BJ (cell line): ENCODE measurements around the gene DYRK1A. TPM values are rescaled to one million over a fixed set of nuclear protein-coding genes. Genes with fewer than 3 reads are reported as not detected.
A peak's percentile ranks its signal among the peaks of the same experiment; 100 is the strongest.

Source experiments
- CTCF ChIA-PET: fragments of 350-600 bp; formaldehyde crosslinking; extraction: SDS; loops from one replicate; lab custom pipeline; 2021; ENCODE audit warnings: antibody characterized with exemption, inconsistent platforms; lab: Yijun Ruan, JAX
- POLR2A ChIA-PET: fragments of 300-600 bp; sonication (Branson Sonifier 250); formaldehyde crosslinking; extraction: SDS; loops from one replicate; lab custom pipeline; 2021; ENCODE audit warnings: antibody characterized with exemption; lab: Charles Lee
- DNase-seq: peaks from one replicate; pipeline ENCODE4 v3.0.0-alpha.2; 2011; ENCODE audit warnings: low read depth
- H3K27me3 ChIP-seq: 2 replicates; pipeline ENCODE4 v1.6.0; 2011; ENCODE audit warnings: low read length; ENCODE audit not compliant: control insufficient read depth, insufficient read depth
- H3K36me3 ChIP-seq: 2 replicates; pipeline ENCODE4 v1.5.1; 2011; ENCODE audit warnings: low read length; ENCODE audit not compliant: control insufficient read depth, insufficient read depth
- H3K4me3 ChIP-seq: 2 replicates; pipeline ENCODE4 v1.5.1; 2011; ENCODE audit warnings: low read depth, mild to moderate bottlenecking, control low read depth, low read length
- polyA plus RNA-seq: library from polyadenylated mRNA; depleted of rRNA; stranded (reverse); fragments of >200 nt; gene quantifications from 2 replicates; pipeline ENCODE4 v1.2.3, GENCODE V29; 2011
- TF ChIP-seq, protein P1 (sequence below): IDR thresholded peaks from 2 replicates; pipeline ENCODE4 v1.5.1; 2011; ENCODE audit warnings: low read depth, mild to moderate bottlenecking, control low read depth, inconsistent platforms, low read length, moderate library complexity; ENCODE audit not compliant: insufficient read depth

The DYRK1A gene
- polyA plus RNA-seq, 1 experiment: 55.9 TPM

DNA sequence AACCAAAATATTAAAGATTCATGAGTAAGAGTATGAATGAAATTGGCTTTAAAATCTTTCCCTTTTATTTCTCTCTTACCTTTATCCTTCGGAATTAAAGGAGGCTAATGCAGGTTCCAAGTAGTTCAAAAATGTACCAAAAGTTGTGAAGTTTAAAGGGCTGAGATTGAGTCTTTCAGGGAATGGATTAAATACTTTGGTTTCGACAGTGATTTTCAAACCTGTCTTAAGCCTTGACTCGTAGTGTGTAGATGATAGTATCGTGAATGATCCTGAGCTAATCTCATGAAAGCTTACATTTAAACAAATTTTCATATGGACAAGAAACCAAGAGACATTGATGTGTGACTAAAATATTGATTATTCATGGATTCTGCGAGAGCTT, 66.9 kb downstream of the DYRK1A start:
- ChIA-PET POLR2A (no interaction called here), CTCF (interaction anchor here (0.6 to 0.7 kb wide), 2 partner anchors 16 to 1330 kb away, joined by 3 to 4 read pairs; no protein-coding TSS in a partner anchor)
- H3K27me3 ChIP-seq: no peaks in the 10 kb centered on the region
- no peaks in the 10 kb centered on the region for H3K36me3 ChIP-seq
- no peak for DNase-seq
- TF ChIP-seq, protein P1, sequence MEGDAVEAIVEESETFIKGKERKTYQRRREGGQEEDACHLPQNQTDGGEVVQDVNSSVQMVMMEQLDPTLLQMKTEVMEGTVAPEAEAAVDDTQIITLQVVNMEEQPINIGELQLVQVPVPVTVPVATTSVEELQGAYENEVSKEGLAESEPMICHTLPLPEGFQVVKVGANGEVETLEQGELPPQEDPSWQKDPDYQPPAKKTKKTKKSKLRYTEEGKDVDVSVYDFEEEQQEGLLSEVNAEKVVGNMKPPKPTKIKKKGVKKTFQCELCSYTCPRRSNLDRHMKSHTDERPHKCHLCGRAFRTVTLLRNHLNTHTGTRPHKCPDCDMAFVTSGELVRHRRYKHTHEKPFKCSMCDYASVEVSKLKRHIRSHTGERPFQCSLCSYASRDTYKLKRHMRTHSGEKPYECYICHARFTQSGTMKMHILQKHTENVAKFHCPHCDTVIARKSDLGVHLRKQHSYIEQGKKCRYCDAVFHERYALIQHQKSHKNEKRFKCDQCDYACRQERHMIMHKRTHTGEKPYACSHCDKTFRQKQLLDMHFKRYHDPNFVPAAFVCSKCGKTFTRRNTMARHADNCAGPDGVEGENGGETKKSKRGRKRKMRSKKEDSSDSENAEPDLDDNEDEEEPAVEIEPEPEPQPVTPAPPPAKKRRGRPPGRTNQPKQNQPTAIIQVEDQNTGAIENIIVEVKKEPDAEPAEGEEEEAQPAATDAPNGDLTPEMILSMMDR: no peak
- H3K4me3 ChIP-seq: no peak overlapping the region

- DNase-seq: peak; percentile 54
- Histone ChIP-seq H3K27me3 (no peaks in the 10 kb centered on the region), H3K4me3 (no peak overlapping the region), H3K36me3 (no peaks in the 10 kb centered on the region)
- ChIA-PET CTCF (no interaction called here), POLR2A (no interaction called here)
- TF ChIP-seq, protein P1: no peak
These were observed 68.5 kb downstream of the DYRK1A start for GRCh38 chr21:37435120-37435519.

- Histone ChIP-seq H3K36me3 (no peaks in the 10 kb centered on the region), H3K4me3 (no peak overlapping the region), H3K27me3 (no peaks in the 10 kb centered on the region)
- TF ChIP-seq, protein P1: no peak
- DNase-seq: no peak
- CTCF ChIA-PET: no interaction called here
- POLR2A ChIA-PET: no interaction called here
These were observed 69.1 kb downstream of the DYRK1A start for GRCh38 chr21:37435711-37436110.

DNA sequence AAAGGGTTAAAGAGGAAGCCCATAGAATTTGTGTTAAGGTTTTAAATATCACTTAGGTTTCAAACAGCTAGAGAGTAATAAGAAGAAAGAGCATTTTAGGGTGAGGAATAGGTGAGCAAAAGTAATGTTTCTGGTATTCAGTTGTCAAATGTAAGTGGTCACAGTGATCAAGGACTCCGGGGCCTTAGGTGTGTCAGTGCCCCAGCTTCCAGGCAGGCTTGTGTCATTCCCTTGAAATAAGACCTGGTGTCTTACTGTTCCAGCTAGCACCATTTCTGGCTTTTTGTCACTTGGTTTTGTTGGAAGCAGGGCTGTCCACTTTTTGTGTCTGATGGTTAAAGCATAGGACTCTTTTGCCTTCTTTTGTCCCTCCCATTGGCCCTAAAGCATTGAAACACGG, 69.6 kb downstream of the DYRK1A start:
- POLR2A ChIA-PET: no interaction called here
- DNase-seq: no peak
- Histone ChIP-seq H3K27me3 (no peaks in the 10 kb centered on the region), H3K4me3 (no peak overlapping the region), H3K36me3 (no peaks in the 10 kb centered on the region)
- TF ChIP-seq, protein P1: no peak
- CTCF ChIA-PET: no interaction called here

- no peak overlapping the region for H3K4me3 ChIP-seq
- DNase-seq: no peak
- TF ChIP-seq, protein P1: no peak
These were observed 71.0 kb downstream of the DYRK1A start for GRCh38 chr21:37437376-37438080.

More at GRCh38 chr21:37437376-37438080, 71.0 kb downstream of the DYRK1A start:
- H3K36me3 ChIP-seq: no peaks in the 10 kb centered on the region
- ChIA-PET POLR2A (interaction anchor here (0.6 kb wide), 1 partner anchor 29 kb away, joined by 4 read pairs; no protein-coding TSS in a partner anchor), CTCF (no interaction called here)
- no peaks in the 10 kb centered on the region for H3K27me3 ChIP-seq
